Measurements from ENCODE around the gene SLC23A1. TPM values are rescaled to one million over a fixed set of nuclear protein-coding genes. Genes with fewer than 3 reads are reported as not detected.

SLC23A1 gene
- total and polyA plus RNA-seq, 9 of the 15 experiments (the other 6 are each of a cell fraction or from before 2014, with no cell fraction given): 0.03 to 0.20 (median 0.05) TPM; not detected in 5

DNA sequence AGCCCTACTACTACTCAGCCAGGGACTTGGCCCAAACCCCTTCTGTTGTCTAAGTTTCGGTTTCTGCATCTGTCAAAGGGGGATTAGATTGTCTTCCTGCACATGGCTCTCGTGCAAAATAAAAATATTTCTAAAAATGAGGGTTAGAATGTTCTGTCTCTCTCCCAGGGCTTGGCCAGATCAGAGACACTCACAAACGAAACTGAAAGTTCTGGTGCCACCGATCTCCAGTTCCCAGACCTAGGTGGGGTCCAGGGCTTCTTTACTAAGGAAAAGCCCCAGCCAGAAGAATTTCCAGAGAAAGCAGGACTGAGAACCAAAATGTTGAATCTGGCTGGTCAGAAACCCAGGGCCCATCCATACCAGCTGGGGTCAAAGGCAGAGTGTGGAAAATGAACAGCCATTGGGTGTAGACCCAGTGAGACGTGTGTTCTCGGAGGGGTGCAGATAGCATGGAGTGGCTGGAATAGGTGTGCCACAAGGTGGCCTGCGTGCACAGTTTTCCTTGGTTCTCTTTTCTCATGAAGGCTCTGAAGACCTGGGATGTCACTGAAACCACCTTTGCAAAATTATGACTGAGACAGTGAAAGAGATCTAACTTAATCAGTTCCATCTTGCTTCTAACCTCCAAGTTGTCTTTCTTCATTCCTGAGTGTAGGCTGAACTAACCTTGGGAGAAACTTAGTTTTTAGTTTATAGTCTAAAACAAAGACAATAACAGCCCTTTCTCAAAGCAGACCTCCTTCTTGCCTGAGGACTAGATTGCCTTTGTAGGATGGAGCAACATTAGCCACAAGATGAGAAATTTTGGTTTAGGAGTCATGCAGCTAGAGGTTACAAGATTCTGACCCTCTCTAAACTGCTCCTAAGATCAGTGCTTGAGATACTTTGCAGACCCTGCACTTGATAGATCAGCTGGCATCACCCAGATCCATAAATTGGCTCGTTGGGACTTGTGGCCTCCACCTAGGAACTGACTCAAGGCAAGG, 2.3 kb upstream of the SLC23A1 start (continued):
- TF ChIP-seq, protein P1, sequence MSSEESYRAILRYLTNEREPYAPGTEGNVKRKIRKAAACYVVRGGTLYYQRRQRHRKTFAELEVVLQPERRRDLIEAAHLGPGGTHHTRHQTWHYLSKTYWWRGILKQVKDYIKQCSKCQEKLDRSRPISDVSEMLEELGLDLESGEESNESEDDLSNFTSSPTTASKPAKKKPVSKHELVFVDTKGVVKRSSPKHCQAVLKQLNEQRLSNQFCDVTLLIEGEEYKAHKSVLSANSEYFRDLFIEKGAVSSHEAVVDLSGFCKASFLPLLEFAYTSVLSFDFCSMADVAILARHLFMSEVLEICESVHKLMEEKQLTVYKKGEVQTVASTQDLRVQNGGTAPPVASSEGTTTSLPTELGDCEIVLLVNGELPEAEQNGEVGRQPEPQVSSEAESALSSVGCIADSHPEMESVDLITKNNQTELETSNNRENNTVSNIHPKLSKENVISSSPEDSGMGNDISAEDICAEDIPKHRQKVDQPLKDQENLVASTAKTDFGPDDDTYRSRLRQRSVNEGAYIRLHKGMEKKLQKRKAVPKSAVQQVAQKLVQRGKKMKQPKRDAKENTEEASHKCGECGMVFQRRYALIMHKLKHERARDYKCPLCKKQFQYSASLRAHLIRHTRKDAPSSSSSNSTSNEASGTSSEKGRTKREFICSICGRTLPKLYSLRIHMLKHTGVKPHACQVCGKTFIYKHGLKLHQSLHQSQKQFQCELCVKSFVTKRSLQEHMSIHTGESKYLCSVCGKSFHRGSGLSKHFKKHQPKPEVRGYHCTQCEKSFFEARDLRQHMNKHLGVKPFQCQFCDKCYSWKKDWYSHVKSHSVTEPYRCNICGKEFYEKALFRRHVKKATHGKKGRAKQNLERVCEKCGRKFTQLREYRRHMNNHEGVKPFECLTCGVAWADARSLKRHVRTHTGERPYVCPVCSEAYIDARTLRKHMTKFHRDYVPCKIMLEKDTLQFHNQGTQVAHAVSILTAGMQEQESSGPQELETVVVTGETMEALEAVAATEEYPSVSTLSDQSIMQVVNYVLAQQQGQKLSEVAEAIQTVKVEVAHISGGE (CRISPR knock-in tag; IDR thresholded peaks at IDR 0.05): 0 out of 6 replicates have a peak, but pooled peaks of 1 of the 3 experiments have one; percentile 11
- TF ChIP-seq ATF7 (IDR thresholded peaks at IDR 0.05) (0 out of 2 replicates have a peak, but pooled peaks have one; percentile 40), ZNF644 (tag; IDR thresholded peaks at IDR 0.05; ENCODE audit: low read depth) (0 out of 2 replicates have a peak, but pooled peaks have one; percentile 48), NBN (IDR thresholded peaks at IDR 0.05; ENCODE audit: low read depth) (peak; percentile 66; the same call in 1 of the 2 replicates)
- TF ChIP-seq, protein P2, sequence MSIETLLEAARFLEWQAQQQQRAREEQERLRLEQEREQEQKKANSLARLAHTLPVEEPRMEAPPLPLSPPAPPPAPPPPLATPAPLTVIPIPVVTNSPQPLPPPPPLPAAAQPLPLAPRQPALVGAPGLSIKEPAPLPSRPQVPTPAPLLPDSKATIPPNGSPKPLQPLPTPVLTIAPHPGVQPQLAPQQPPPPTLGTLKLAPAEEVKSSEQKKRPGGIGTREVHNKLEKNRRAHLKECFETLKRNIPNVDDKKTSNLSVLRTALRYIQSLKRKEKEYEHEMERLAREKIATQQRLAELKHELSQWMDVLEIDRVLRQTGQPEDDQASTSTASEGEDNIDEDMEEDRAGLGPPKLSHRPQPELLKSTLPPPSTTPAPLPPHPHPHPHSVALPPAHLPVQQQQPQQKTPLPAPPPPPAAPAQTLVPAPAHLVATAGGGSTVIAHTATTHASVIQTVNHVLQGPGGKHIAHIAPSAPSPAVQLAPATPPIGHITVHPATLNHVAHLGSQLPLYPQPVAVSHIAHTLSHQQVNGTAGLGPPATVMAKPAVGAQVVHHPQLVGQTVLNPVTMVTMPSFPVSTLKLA (conservative IDR thresholded peaks at IDR 0.05): peak in 1 of 2 experiments; percentile 55; a peak in 1 of 4 replicates
- TF ChIP-seq, protein P3, sequence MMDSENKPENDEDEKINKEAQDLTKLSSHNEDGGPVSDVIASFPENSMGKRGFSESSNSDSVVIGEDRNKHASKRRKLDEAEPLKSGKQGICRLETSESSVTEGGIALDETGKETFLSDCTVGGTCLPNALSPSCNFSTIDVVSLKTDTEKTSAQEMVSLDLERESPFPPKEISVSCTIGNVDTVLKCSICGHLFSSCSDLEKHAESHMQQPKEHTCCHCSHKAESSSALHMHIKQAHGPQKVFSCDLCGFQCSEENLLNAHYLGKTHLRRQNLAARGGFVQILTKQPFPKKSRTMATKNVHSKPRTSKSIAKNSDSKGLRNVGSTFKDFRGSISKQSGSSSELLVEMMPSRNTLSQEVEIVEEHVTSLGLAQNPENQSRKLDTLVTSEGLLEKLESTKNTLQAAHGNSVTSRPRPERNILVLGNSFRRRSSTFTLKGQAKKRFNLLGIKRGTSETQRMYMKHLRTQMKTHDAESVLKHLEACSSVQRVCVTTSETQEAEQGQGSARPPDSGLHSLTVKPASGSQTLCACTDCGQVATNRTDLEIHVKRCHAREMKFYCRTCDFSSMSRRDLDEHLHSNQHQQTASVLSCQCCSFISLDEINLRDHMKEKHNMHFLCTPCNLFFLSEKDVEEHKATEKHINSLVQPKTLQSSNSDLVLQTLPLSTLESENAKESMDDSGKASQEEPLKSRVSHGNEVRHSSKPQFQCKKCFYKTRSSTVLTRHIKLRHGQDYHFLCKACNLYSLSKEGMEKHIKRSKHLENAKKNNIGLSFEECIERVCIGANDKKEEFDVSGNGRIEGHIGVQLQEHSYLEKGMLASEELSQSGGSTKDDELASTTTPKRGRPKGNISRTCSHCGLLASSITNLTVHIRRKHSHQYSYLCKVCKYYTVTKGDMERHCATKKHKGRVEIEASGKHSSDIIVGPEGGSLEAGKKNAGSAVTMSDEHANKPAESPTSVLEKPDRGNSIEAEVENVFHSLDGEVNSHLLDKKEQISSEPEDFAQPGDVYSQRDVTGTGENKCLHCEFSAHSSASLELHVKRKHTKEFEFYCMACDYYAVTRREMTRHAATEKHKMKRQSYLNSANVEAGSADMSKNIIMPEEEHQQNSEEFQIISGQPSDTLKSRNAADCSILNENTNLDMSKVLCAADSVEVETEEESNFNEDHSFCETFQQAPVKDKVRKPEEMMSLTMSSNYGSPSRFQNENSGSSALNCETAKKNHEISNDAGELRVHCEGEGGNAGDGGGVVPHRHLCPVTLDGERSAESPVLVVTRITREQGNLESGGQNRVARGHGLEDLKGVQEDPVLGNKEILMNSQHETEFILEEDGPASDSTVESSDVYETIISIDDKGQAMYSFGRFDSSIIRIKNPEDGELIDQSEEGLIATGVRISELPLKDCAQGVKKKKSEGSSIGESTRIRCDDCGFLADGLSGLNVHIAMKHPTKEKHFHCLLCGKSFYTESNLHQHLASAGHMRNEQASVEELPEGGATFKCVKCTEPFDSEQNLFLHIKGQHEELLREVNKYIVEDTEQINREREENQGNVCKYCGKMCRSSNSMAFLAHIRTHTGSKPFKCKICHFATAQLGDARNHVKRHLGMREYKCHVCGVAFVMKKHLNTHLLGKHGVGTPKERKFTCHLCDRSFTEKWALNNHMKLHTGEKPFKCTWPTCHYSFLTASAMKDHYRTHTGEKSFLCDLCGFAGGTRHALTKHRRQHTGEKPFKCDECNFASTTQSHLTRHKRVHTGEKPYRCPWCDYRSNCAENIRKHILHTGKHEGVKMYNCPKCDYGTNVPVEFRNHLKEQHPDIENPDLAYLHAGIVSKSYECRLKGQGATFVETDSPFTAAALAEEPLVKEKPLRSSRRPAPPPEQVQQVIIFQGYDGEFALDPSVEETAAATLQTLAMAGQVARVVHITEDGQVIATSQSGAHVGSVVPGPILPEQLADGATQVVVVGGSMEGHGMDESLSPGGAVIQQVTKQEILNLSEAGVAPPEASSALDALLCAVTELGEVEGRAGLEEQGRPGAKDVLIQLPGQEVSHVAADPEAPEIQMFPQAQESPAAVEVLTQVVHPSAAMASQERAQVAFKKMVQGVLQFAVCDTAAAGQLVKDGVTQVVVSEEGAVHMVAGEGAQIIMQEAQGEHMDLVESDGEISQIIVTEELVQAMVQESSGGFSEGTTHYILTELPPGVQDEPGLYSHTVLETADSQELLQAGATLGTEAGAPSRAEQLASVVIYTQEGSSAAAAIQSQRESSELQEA (IDR thresholded peaks at IDR 0.05; ENCODE audit: low read depth): no peak
